Measurements from ENCODE around the gene TBC1D14. TPM values are rescaled to one million over a fixed set of nuclear protein-coding genes. Genes with fewer than 3 reads are reported as not detected.
"Not testable (repeated sequence)": the region's sequence is repeated elsewhere in the genome, so short reads cannot be mapped to it uniquely, and the experiment has no call there.

The TBC1D14 gene
- total RNA-seq, 2 experiments from 2014 or later: 38.4 to 44.1 TPM

GRCh38 chr4:6905516-6906445, 3.8 kb upstream of the TBC1D14 start:
- Histone ChIP-seq H3K36me3 (ENCODE audit: insufficient read depth, low read length) (no peaks in the 10 kb centered on the region), H4K20me1 (ENCODE audit: insufficient read depth, low read length) (no peaks in the 10 kb centered on the region), H3K27ac (ENCODE audit: low read depth, low read length, poor library complexity, severe bottlenecking) (no peak overlapping the region), H3K9me2 (ENCODE audit: insufficient read depth, low read length) (no peaks in the 10 kb centered on the region), H2AFZ (ENCODE audit: low read length) (no peak overlapping the region), H3K4me3 (ENCODE audit: low read depth, low read length, poor library complexity, severe bottlenecking) (no peak overlapping the region), H3K4me1 (ENCODE audit: insufficient read depth, low read length, poor library complexity, severe bottlenecking) (peaks cover 18% of the 10 kb centered on the region), H3K79me2 (ENCODE audit: insufficient read depth, low read depth, low read length) (no peaks in the 10 kb centered on the region), H3K4me2 (ENCODE audit: low read length) (no peak overlapping the region), H3K9me3 (ENCODE audit: low read length) (no peaks in the 10 kb centered on the region)
- intact Hi-C loops (cut with micrococcal nuclease; ENCODE audit: unreplicated experiment): loop anchor here (5.0 kb wide), 1 partner anchor 67 kb away; no protein-coding TSS in a partner anchor
- no peak for DNase-seq (ENCODE audit: low spot score)
- no TSS peak for BruUV-seq (replicated peaks)
- TF ChIP-seq, protein P1, sequence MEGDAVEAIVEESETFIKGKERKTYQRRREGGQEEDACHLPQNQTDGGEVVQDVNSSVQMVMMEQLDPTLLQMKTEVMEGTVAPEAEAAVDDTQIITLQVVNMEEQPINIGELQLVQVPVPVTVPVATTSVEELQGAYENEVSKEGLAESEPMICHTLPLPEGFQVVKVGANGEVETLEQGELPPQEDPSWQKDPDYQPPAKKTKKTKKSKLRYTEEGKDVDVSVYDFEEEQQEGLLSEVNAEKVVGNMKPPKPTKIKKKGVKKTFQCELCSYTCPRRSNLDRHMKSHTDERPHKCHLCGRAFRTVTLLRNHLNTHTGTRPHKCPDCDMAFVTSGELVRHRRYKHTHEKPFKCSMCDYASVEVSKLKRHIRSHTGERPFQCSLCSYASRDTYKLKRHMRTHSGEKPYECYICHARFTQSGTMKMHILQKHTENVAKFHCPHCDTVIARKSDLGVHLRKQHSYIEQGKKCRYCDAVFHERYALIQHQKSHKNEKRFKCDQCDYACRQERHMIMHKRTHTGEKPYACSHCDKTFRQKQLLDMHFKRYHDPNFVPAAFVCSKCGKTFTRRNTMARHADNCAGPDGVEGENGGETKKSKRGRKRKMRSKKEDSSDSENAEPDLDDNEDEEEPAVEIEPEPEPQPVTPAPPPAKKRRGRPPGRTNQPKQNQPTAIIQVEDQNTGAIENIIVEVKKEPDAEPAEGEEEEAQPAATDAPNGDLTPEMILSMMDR (conservative IDR thresholded peaks at IDR 0.05; ENCODE audit: low read length): no peak
- no peak for TF ChIP-seq EZH2phosphoT487 (IDR thresholded peaks at IDR 0.05; ENCODE audit: borderline replicate concordance, low read depth, low read length)
- ChIA-PET CTCF (ENCODE audit: unreplicated experiment) (no interaction called here), POLR2A (interaction anchor here (0.6 kb wide), 1 partner anchor 63 kb away, joined by 3 read pairs; no protein-coding TSS in a partner anchor)

DNA sequence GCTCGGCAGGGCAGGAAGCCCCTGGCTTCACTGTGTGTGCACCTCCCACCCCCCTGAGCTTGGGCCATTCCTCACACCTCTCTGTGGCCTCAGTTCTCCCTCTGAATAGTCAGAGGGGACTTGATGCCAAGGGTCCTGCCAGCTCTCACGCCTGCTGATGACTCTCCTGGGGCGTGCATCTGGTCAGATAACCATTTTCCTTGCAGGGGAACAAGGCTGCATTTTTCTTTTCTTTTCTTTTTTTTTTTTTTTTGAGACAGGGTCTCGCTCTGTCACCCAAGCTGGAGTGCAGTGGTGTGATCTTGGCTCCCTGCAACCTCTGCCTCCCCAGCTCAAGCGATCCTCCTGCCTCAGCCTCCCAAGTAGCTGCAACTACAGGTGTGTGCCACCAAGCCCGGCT, 3.1 kb upstream of the TBC1D14 start:
- BruUV-seq (replicated peaks); H3K9me2 ChIP-seq (ENCODE audit: insufficient read depth, low read length); POLR2A ChIA-PET: not testable (repeated sequence)

GRCh38 chr4:6907658-6908191, 1.9 kb upstream of the TBC1D14 start:
- DNase-seq (ENCODE audit: low spot score): peak; percentile 37
- intact Hi-C loops (cut with micrococcal nuclease; ENCODE audit: unreplicated experiment): loop anchor here (5.0 kb wide), 1 partner anchor 65 kb away; no protein-coding TSS in a partner anchor
- H3K36me3 ChIP-seq (ENCODE audit: insufficient read depth, low read length): no peaks in the 10 kb centered on the region
- no peaks in the 10 kb centered on the region for H3K9me2 ChIP-seq (ENCODE audit: insufficient read depth, low read length)
- H3K4me3 ChIP-seq (ENCODE audit: low read depth, low read length, poor library complexity, severe bottlenecking): no peak overlapping the region
- TF ChIP-seq EZH2phosphoT487 (IDR thresholded peaks at IDR 0.05; ENCODE audit: borderline replicate concordance, low read depth, low read length): no peak
- TF ChIP-seq, protein P1 (conservative IDR thresholded peaks at IDR 0.05; ENCODE audit: low read length): peak; percentile 73
- no peaks in the 10 kb centered on the region for H4K20me1 ChIP-seq (ENCODE audit: insufficient read depth, low read length)
- no peaks in the 10 kb centered on the region for H3K9me3 ChIP-seq (ENCODE audit: low read length)
- H2AFZ ChIP-seq (ENCODE audit: low read length): no peak overlapping the region
- H3K4me1 ChIP-seq (ENCODE audit: insufficient read depth, low read length, poor library complexity, severe bottlenecking): peaks cover 38% of the 10 kb centered on the region
- no peaks in the 10 kb centered on the region for H3K79me2 ChIP-seq (ENCODE audit: insufficient read depth, low read depth, low read length)
- H3K27ac ChIP-seq (ENCODE audit: low read depth, low read length, poor library complexity, severe bottlenecking): no peak overlapping the region
- CTCF ChIA-PET (ENCODE audit: unreplicated experiment): interaction anchor here (0.8 kb wide), 1 partner anchor 64 kb away, joined by 3 read pairs; no protein-coding TSS in a partner anchor
- BruUV-seq (replicated peaks): no TSS peak
- POLR2A ChIA-PET: interaction anchor here (0.9 to 2.2 kb wide), 4 partner anchors 13 to 163 kb away, joined by 3 to 8 read pairs (median 6); no protein-coding TSS in a partner anchor
- H3K4me2 ChIP-seq (ENCODE audit: low read length): no peak overlapping the region

More for the DNA sequence above, 3.1 kb upstream of the TBC1D14 start:
- CTCF ChIA-PET (ENCODE audit: unreplicated experiment); H3K9me3 ChIP-seq (ENCODE audit: low read length); H3K27ac ChIP-seq (ENCODE audit: low read depth, low read length, poor library complexity, severe bottlenecking); H2AFZ ChIP-seq (ENCODE audit: low read length); H3K79me2 ChIP-seq (ENCODE audit: insufficient read depth, low read depth, low read length); DNase-seq (ENCODE audit: low spot score); H4K20me1 ChIP-seq (ENCODE audit: insufficient read depth, low read length); H3K36me3 ChIP-seq (ENCODE audit: insufficient read depth, low read length); H3K4me2 ChIP-seq (ENCODE audit: low read length); H3K4me3 ChIP-seq (ENCODE audit: low read depth, low read length, poor library complexity, severe bottlenecking): not testable (repeated sequence)
- intact Hi-C loops (cut with micrococcal nuclease; ENCODE audit: unreplicated experiment): loop anchor here (5.0 kb wide), 1 partner anchor 66 kb away; no protein-coding TSS in a partner anchor
- H3K4me1 ChIP-seq (ENCODE audit: insufficient read depth, low read length, poor library complexity, severe bottlenecking): peaks cover 25% of the 10 kb centered on the region
